ENCODE measurements around the gene VAT1L.

DNA sequence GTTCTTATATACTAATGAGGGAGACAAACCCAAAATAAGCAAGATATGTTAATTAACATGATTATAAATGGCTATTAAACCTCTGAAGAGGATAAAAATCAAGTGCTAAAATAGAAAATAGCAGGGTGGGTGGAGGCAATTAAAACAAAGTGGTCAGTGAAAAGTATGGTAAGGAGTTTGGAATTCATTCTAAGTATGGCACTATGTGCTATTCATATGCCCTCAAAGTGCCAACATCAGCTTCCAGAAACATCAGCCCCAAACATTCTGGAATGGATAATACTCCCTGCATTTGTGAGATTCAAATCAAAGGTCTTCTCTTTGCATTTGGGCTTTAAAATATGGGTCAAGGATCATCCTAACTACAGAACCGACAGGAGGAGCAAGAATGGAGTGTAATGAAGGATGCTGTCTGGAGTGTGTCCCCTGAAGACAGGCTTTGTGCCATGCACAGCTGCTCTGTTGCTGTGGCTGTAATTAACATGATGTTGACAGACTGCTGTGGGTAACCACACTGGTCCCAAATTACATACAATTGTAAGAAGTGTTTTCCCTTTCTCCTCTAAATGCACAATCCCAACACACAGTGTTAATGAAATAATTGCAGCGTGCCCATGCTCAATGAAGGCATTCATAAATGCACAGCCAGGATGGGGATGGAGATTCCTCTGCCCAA lies 93.1 kb downstream of the VAT1L start:
- TF ChIP-seq, protein P1, sequence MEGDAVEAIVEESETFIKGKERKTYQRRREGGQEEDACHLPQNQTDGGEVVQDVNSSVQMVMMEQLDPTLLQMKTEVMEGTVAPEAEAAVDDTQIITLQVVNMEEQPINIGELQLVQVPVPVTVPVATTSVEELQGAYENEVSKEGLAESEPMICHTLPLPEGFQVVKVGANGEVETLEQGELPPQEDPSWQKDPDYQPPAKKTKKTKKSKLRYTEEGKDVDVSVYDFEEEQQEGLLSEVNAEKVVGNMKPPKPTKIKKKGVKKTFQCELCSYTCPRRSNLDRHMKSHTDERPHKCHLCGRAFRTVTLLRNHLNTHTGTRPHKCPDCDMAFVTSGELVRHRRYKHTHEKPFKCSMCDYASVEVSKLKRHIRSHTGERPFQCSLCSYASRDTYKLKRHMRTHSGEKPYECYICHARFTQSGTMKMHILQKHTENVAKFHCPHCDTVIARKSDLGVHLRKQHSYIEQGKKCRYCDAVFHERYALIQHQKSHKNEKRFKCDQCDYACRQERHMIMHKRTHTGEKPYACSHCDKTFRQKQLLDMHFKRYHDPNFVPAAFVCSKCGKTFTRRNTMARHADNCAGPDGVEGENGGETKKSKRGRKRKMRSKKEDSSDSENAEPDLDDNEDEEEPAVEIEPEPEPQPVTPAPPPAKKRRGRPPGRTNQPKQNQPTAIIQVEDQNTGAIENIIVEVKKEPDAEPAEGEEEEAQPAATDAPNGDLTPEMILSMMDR (conservative IDR thresholded peaks at IDR 0.05 in 1 of 2, IDR thresholded peaks at IDR 0.05 in 1 of 2; ENCODE audit: low read depth in 1 of 2, low read length in 2 of 2), result no peak
- TF ChIP-seq EZH2 (IDR thresholded peaks at IDR 0.05; ENCODE audit: low read length, missing control alignments), result no peak
